HG02678 (cell line): ENCODE measurements around the gene LEUTX.

Experiments
- ATAC-seq: cut with Tn5 transposase; IDR thresholded peaks from one replicate; pipeline ENCODE4 v1.9.1; 2021; ENCODE audit warnings: mild to moderate bottlenecking, moderate library complexity; ENCODE audit not compliant: unreplicated experiment

The LEUTX gene

DNA sequence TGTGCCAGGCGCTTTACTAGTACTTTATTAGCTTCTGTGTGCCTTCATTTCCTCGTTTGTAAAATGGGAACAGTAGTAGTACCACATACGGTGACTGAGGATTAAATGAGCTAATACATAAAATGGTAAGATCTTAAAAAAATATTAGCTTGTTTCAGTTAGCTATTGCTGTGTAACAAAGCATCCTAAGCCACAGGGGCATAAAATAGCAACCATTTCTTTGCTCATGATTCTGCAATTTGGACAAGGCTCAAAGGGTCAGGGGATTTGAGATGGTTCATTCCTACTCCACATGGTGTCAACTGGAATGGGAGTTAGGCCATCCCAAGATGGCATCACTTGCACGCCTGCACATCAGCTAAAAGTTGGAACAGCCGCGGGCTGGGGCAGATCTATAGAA, 42.0 kb downstream of the LEUTX start:
- ATAC-seq: no peak

DNA sequence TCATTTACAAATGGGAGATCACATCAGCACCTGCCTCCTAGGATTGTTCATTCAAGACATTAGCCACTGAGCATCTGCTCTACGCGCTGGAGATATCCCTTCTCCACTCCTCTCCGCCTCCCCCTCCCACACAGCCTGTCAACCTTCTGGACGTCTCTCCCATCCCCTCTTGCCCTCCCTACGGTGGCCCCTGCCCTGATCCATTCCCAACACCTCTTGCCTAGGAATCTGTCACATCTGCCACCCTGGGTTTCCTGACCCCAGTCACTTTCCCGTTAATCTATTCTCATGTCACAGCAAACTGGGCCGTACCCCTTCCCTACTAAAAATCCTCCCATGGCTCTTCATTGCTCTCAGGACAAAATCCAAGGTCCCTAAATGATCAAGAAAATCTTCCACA, 45.0 kb downstream of the LEUTX start:
- ATAC-seq: no peak

DNA sequence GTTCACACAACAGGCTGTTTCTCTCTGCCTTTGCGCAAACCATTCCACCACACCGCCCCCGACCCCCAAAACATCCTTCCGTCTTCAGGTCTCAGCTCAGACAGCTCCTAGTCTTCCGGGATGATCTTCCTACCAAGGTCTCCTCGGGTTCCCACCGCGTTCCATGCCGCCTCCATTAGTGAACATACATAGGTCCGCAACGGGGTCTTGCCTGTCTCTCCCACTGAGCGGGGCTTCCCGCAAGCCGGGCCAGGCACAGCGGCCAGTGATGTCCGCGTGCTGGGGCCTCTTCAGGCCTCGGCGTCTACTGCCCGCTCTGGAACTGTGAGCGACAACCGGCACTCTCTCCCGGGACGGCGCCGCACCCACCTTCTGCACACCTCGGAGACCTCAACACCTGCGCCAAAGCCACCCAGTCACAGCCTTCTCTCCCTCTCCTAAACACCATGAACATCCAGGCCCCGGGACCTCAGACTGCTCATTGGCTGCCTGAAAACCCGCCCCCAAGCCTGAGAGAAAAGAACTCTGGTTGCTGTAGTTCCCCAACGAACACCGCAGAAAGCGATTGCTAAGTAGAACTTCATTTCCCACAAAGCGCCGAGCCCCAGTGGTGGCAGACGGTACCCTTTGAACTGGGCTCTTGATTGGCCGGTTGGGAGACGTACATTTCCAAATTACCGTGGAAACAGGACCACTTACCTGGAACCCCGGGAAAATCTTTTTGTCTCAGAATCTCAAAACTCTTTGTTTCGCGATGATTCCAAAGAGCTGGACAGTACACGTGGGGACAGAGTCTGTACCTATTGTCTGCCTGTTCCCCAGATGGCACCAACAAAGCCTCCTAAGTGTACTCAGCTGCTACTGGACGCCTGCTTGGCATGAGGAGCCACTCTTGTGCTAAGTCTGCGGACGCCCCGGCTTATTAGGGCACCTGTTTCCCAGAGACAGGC, 45.8 kb downstream of the LEUTX start:
- peak; percentile 94 for ATAC-seq

DNA sequence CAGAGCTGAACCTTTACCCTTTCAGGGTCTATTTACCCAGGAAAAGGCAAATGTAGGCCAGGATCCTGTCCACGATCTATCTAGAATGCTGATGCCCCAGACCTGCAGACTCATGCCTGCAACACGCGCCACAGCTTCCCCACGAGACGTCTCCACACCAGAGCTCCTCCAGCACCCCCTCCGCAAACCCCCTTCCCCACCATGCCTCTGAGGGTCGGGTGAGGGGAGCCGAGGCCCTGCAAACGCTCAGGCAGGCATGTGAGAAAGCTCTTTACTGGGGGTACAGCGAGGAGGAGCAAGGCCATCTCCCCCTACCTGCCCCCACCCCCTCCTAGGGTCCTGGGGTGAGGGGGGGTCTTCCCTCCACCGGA, 46.4 kb downstream of the LEUTX start:
- no peak for ATAC-seq

DNA sequence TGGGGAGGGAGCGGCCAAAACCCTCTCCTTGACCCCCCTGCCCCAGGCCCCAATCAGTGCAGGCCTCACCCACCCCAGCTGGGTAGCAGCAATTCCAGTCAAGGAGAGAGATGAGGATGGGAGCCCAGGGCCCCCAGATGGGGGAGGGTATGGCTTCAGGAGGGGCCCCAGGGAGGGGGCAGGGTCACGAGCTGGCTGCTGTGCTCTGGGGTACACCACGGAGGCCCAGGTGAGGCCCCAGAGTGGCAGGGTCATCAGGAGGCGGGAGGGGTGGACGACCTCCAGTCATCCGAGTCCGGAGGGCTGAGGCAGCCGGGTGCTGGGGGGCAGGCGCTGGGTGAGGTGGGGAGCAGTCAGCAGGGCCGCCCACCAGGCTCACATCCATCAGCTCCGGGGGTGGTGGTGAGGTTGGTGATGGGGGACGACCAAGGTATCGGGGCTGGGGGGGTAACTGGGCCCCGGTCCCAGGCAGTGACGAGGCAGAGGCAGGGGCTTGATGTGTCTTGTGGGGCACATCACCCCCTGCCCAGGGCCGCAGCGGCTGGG, 47.0 kb downstream of the LEUTX start:
- no peak for ATAC-seq

DNA sequence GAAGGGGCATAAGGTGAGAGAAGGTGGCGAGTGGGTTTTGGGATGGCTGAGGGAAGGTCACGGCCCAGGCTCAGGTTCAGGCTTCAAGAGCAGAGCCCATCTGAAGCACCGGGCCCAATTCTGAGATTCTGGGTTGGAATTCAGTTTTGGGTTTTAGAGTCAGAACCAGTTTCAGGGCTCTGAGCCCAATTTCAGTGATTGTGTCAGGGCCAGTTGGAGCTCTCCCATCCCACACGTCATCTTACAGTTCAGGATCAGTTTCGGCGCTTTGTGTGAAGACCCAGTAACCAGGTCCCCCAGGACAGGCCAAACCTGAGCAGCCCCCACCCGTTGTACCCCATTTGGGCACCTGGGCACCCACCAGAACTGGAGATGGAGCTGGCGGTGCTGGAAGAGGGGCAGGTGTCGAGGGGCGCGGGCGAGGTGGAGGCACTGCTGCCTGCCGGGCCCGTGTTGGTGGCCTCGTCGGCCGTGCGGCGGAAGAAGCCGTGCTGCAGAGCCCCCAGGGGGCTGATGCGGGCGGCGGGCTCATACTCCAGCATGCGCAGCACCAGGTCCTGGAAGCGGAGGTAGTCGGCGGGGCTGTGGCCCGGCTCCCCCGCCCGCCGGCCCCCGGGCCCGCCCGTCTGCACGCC, 47.8 kb downstream of the LEUTX start:
- no peak for ATAC-seq

DNA sequence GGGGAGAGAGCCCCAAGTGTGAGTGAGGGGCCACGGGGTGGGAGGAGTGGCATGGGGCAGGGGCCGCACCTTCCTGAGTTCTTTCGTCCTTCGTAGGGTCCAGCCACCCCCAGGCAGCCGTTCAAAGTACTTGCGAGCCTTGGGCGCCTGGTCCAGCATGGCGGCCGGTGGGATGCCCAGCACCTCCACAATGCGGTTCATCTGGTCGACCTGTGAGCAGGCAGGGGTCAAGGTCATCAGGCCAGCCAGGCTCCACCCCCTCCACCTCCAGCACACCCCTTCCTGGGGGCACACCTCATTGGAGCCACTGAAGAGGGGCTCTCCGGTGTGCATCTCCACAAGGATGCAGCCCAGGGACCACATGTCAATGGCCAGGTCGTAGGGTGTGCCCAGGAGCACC, 48.6 kb downstream of the LEUTX start:
- no peak for ATAC-seq

DNA sequence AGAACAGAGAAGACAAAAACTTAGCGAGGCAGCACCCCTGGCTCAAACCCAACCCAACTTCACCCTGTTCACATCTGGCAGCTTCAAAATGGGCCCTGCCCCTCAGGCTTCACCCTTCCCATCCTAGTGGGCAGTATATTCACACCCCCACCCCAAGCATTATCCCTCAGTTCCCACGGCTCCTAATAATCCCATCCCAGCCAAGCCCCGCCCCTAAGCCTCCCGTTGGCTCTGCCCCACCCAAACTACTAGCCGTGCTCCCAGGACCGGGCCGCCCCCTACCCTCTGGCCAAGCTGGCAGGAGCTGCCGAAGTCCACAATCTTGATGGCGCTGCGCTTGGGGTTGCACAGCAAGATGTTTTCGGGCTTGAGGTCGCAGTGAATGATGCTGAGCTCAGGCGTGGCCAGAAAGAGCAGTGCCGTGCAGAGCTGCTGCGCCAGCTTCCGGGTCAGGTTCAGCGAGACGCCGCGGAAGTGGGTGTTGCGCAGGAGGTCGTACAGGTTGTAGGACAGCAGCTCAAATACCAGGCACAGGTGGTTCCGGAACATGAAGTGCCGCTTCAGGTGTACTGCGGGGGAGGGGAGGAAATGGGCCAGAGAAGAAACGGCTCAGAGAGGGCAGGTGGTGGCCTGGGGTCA, 49.5 kb downstream of the LEUTX start:
- no peak for ATAC-seq

DNA sequence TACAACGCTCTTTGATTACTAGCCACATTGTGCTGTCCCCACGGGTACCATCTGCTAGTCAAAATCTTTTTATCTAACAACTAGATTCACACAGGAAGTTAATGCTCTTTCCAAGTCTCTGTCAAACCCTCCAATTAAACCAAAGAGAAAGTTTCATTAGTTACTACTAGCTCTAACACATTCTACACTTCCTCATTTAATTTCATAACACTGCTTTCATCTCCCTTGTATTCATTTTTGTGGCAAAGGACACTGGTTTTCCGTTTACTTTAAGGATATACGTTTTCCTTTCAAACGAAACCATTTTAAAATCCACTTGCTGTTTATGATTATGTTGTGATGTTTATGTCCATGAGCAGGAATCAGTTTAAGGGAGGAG, 50.0 kb downstream of the LEUTX start:
- no peak for ATAC-seq

DNA sequence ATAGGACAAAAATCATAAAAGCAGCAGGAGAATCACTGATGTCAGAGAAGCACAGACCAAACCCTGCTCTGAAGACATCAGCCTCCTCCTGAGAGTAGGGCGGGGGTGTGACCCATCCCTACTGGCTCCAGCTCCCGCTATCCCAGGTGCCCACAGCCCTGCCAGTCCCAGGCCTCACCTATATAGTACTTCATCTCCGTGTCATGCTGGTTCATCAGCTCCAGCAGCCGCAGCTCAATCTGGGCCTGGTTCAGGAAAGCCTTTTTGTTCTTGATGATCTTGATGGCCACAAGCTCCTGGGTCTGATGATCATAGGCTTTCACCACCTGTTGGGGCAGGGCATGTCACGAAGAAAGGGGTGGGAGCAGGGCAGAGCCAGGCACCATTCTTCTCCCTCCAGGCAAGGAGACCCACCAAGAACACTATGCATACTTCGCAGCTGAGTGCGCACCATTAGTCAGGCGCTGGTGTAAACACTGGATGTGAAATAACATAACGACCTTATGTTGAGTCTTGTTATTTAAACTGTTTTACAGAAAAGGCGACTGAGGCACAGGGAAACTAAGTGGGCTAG, 51.1 kb downstream of the LEUTX start:
- ATAC-seq: no peak

DNA sequence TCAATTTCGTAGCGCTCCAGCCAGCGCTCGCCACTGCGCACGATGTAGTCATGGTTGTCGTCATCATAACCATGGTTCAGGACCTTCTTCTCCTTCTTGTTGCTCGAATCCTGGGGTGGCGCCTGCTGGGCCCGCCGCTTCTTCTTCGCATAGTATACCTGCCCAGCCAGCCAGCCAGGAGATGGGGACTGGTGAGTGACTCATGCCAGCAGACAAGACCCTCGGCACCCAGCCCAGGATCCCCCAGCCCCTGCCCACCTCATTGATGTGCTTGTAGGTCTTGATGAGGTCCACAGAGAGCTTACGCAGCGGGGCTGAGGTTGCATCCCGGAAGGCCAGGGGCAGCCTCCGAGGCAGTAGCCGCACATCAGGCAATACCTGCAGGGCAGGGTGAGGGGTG, 51.8 kb downstream of the LEUTX start:
- ATAC-seq: no peak

DNA sequence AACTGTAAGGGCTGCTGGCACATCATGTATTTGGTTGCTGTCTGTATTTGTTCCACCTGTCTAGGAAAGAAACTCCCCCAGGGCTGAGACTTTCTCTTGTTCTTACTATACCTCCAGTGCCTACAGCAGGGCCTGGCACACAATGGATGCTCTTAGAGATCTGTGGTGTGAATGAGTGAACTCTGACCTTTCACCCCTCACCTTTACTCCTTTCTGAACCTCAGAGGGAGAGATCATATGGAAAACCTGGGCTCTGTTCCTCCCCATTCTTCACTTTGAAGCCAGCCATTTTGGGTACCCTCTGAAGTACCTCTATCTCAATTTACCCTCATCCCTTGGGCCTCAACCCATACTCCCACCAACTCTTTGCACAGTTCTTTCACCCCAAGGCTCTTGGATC, 52.2 kb downstream of the LEUTX start:
- no peak for ATAC-seq

DNA sequence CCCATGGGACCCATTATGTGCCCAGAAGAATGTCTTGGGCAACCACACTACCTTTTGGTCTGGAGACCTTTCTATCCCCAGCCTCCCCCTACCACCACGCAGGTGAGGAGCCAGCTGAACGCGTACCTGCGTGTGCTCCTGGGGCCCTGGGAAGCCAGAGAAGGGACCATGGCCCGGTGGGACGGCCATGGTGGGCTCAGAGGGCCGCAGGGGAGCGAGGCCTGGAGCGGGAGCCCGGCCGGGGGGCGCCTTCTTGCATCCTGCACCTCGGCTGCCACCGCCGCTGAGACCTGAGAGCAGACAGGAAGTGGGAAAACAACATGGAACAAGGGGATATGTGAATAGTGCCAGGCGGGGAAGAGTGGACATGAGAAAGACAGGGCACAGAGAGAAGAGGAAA, 53.0 kb downstream of the LEUTX start:
- ATAC-seq: no peak

DNA sequence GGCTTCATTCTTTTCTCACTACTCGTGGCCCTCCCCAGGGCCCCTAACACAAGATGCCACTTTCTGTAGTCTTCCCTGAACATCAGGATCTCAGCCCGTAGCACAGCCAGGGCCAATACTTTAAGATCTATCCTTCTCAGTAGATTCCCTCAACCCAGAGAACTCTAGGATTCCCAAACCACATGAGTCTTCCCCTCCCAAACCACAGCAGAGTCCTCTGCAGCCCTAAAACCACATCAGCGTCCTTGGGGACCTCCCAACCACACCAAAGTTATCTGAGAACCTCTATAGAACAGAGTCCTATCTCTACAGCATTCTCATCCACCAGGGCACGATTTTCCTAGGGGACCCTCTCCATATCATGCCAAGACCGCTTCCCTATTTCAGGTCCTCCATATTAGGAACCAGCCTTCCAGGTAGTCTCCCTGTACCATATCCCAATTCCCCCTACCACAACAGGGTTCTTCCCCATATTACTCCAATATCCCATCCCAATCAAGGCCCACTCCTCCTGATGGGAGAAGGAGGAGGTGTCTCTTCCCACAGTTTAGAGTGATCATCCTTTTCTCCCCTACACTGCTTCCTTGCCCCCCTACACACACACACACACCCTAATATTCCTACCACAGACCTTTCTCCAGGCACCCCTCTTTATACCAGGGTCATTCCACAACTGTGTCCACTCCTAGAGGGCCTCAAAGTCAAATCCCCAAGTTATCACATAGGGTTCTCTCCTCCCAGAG, 53.9 kb downstream of the LEUTX start:
- ATAC-seq: no peak

DNA sequence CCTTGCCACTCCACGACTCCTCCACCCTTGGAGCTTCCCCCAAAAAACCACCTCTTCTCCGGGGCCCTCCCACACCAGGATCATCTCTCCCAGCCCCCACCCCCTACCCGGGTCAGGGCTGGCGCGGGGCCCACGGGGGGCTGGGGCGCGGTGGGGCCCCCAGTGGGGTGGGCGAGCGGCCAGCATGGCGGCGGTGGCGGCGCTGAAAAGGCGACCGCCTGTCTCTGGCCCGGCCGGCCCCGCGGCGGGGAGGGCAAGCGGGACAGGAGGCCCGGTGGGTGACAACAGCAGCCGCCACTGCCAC, 54.5 kb downstream of the LEUTX start:
- no peak for ATAC-seq

DNA sequence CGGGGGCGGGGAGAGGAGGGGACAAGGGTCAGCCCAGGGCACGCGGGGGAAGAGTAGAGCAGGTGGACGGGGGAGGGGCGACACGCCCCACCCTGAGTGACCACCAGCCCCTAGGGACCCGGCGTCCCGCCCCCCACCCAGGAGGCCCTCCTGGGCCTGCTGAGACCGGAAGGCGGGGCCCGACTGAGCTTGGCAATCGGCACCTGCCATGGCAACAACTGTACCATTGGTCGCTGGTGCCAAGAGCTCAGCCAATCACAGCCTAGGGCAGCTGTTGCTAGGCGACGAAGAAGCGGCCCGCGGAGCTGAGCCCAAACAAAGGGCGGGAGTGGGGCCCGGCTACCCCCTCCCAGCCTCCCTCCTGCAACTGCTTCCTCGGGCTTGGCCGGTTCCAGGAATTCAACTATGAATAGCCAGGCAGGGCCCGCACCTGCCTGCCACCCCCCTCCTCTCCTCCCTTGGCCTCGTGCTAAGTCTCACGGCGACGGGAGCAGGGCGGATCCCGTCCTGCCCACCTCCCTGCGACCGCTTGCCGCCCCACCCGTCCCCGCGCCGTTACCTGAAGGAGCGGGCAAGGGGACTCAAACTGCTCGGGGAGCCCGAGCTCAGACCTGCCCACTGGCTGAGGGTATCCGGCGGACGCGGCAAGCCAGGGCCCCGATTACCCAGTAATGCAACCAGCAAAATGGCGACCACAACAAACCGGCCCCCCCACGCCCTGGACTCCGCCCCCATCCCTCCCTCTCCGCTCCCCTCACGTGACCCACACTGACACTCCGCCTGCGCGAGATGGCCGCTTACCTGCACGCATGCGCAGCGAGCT, 55.0 kb downstream of the LEUTX start, which contains the start of gene DYRK1B:
Gene DYRK1B (minus strand): TSS at position 699 of the 823 bp plus-strand sequence. CDS start 2,295 bp downstream, outside the sequence.
- ATAC-seq: peak; percentile 88

DNA sequence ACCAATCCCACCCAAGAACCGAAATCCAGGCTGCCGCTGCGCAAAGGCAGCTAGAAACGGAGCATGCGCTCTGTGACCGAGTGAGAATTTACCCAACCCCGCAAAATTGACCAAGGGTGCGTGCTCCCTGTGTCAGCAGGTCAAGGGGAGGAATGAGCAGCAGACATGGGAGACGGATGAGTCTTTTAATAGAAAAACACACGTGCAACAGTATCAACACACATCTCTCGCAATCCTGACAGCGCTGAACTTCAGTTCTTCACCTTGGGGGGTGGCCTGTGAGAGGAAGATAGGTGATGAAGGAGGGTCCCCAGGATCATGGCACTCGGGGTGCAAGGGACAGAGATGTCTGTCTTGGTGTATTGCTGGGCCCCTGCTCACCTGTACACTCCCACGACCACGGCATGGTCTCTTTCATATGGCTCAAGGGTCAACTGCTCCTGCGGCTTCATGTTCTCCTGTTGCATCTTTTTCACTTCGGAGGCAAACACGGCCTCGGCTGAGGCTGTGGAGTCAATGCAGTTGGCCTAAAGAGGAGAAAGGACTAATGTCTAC, 55.7 kb downstream of the LEUTX start:
- no peak for ATAC-seq
